ENCODE data around the gene TASP1.
A peak's percentile ranks its signal among the peaks of the same experiment; 100 is the strongest.

The TASP1 gene

DNA sequence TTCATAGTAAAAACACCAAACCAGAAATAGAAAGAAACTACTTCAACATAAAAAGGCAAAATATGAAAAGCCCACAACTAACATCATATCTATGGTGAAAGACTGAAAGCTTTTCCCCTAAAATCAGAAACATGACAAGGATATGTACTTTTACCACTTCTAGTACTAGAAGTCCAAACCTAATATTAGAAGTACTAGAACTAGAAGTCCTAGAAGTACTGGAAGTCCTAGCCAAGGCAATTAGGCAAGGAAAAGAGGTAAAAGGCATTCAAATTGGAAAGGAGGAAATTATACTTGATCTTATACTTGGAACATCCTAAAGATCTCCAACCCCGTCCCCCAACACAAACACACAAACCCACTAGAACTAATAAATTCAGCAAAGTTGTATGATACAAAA lies 74.9 kb downstream of the TASP1 start:
- DNase-seq = no peak

DNA sequence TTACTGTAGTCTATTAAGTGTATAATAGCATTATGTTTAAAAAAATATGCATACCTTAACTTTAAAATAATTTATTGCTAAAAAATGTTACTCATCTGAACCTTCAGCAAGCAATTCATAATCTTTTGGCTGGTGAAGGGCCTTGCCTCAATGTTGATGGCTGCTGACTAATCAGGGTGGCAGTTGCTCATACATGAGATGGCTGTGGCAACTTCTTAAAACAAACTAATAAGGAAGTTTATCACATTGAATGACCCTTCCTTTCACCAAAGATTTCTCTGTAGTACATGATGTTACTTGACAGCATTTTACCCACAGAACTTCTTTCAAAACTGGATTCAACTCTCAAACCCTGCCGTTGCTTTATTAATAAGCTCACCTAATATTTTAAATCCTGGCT lies 84.0 kb downstream of the TASP1 start:
- no peak for DNase-seq

DNA sequence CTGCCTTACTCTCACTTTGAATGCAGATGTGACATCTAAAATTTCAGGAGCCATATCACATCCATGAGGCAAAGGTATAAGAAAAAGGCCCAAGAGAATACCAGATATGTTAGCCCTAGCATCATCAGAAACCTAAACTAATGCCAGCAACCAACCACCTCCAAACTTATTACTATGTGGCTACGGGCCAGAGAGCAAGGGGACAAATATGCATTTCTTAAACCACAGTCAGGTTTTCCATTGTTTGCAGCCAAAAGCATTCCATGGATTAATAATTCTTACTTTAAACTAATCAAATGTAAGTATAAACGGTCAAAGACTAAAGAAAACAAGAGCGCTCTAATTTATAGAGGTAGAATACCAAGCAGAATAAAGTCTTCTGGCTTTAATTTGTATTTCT lies 84.7 kb downstream of the TASP1 start:
- DNase-seq = no peak

DNA sequence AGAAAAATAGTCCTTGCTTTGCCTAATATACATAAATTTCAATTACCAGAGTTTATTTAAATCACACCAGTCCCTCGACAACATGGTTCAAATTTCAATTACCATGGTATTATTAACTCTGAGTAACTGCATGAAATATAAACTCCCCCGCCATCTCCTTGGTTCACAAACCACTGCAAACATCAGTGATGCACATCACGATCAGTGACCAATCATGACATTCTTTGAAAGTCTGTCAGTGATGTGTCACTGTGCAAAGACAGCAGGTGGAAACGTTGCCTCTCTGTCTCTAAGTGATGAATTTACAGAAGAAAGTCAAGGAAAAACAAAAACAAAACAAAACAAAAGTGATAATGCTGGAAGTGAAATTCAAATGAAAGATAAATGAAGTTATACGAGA lies 86.7 kb downstream of the TASP1 start:
- DNase-seq = no peak

DNA sequence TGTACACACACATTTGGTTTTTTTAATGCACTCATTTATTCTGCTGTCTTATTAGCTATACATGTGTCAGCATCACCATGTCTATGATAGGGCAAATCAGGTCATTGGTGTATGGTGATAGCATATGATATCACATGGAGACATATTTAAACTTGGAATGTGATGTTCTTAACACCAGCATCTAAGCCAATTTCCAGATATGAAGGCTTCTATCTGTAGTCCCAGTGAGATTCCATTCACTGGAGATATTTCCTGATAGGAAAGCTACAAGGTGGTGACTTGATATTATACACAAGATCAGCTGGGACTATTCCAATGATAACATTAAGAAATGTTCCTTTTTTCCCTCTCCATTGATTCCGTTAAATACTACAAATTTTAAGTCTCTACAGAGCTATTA lies 89.3 kb downstream of the TASP1 start:
- DNase-seq = no peak

DNA sequence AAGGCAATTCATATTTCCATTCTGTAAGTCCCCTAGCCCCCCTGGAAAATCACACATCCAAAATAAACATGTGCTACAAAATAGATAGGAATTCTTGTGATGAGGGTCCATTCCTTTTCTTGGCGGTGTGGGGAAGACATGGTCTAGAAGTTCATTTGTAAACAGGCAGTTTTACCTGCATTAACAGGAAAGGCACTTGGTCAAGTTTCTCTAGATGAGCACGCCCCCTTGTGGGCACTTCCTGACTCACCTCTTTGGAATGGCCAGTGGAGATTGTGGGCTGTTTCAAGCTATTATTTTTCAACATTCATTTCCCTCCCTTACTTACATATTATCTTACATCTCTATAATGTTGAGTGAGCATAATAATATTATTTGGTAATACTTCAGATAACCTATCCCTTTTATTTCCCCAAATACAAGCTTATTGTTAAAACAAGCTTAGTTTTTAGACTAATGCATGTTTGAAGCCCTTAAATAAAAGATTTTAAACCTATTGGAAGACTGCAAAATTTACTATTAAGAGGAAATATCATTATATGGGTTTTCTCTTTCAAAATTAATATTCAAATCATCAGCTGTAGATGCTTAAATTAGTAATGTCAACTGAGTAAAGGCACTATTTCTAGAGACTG lies 92.1 kb downstream of the TASP1 start:
- peak; percentile 70 for DNase-seq

DNA sequence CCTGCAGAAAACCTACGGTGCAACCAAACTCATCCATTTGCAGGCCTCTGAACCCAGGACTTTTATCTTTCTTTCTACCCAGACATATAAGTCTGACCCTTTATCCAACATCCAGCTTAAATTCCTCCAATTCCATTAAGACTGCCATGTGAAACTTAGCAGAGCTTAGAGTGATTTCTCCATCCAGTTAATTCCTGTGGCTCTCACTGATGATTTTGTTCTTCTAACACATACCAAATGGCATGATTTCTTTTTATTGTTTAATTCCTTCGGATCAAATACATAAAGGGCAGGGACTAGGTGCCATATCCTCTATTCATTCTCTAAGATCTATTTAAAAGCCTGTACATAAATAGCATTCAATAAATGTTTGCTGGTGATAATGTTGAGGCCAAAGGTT lies 92.9 kb downstream of the TASP1 start:
- DNase-seq = no peak

DNA sequence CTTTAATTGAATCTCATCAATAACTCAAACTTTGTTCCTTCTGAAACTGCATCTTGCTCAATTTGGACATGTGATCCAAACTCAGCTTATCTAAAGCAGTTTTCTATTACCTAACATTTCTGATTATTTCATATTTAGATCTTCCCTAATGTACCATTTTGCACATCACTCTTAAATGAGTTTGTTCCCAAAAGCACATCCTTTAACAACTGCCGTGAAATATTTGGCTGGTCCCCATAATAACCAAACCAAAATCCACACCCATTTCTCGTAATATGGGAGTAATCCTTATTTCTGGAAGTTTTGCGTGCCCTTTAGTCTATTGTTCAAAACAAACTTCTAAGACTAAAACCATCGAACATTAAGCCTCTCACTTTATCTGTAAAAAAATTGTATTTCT lies 94.9 kb downstream of the TASP1 start:
- no peak for DNase-seq

DNA sequence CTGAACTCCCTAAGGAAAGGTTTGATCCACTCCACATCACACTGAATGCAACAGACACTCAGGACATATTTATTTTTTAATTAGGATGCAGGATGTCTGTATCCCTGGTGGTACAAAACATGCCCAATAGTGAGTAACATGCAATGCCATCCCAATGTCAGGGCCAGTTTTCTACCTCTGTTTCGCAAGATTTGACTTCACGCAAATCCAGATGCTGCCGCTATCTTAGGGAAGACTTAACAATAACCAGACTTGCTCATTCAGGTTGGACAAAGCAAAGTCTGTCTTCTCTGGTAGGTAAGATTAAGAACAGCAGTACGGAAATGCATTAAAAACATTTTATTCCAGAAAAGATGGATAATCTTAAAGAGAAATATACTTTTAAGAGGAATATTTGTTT lies 103.1 kb downstream of the TASP1 start:
- no peak for DNase-seq

DNA sequence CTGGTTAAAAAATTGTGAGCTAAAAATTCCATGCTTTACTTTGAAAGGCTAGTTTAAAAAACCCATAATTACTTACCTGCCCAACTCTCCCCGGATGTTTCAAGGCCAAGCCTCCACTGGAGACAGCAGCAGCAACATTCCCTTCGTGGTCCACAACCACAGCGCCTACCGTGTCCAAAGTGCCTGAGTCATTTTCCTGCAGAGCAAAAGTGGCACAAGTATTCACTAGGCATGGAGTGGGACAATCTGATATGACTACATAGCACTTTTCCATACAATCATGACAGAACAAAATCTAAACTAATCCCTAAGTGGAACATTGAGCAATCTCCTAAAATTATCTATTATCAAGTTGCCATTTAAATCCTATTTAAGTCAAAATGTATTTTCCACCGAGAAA lies 104.8 kb downstream of the TASP1 start:
- DNase-seq = no peak

DNA sequence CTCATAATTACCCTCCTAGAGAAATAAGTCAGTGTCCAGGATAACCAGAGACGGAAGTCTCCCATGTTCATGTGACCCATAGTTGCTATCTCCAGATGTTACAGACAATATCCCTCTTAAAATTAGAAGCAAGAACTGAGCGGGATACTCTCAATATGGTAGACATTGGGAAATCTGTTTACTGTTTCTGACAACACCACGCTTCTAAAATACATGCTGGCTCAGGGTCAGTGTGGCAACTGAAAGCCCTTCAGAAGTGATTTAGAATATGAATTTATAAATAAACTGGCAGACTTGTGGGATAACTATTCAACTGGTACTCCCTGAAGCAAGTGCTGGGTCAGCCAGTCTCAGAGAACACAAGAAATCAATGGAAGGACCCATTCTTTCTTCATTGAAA lies 108.6 kb downstream of the TASP1 start:
- DNase-seq = no peak

DNA sequence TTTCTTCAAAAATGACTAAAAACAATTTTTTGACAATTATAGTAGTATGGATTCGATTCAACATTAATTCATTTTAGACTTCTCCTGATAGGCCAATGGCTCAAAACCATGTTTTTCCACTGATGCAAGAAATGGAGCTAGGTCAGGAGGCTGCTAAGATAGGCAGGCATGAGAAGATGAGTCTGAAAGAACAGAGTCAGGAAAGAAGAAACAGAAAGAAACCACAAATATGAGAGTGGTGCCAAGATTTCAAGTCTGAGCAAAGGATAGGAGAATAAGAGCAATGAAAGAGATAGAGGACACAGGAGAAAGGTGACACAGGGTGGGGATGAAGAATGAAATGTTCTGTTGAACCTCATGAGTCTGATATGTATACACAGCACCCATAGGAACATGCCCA lies 112.2 kb downstream of the TASP1 start:
- no peak for DNase-seq

DNA sequence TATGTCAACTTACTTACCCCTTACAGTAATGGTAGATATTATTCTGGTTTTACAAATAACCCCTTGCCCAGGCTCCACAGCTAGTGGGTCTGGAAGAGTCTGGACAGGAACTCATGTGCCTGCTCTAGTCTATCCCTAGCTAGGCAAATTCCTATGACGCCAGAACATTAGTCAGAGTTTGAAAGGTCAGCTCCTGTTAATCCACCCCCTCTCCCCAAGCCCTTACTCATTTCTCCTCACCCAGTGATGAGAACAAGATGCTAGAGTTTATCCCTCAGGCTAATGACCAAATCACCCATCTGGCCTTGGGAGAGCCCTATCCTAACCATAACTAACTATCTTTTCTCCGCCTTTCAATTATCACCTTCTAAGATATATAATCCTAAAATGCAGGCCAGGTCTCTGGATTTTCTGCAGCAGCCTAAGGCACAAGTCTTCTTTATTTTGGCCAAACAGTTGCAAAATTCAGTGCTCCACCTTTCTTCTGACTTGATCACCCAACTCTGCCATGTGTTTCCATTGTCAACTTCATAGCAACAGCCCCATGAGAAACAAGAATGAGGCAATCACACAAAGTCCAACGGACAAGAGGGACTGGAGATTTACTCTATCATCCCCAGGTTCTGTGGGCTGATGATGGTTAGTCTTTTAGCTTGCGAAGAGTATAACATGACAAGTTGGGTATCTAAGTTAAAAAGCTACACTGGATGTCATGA lies 113.3 kb downstream of the TASP1 start:
- DNase-seq = no peak

DNA sequence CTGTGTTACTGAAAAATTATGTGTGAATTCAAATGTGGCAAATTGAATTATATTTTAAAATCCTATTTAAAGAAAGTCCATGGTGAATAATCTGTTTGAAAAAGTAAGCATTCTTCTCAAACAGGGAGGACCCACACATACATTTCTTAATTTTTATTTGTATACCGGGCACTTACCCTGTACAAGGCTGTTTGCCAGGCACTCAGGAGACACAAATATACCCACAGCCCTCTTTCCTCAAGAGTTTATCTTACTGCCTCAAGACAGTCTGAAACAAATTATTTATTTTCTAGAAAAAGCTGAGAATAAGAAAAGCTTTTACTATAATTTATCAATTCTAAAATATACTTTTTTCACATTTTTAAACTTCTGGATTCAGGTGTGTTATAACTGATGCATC lies 114.4 kb downstream of the TASP1 start:
- no peak for DNase-seq

DNA sequence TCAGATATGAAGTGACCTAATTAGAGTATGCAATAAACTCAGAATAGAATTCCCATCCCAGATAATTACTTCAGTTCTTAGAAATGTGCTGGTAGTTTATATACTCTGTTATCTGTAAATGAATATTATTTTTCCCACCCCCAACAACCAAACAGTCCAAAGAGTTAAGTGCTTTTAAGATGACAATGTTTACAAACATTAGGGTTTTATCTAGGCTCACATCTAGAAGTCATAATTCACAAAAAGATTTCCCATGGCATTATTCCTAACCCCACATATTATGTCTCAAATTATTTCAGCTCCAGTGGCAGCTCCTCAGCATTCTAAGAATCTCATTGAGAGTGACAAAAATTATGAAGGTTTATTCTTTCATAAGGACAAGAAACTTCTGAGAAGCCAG lies 120.9 kb downstream of the TASP1 start:
- no peak for DNase-seq

DNA sequence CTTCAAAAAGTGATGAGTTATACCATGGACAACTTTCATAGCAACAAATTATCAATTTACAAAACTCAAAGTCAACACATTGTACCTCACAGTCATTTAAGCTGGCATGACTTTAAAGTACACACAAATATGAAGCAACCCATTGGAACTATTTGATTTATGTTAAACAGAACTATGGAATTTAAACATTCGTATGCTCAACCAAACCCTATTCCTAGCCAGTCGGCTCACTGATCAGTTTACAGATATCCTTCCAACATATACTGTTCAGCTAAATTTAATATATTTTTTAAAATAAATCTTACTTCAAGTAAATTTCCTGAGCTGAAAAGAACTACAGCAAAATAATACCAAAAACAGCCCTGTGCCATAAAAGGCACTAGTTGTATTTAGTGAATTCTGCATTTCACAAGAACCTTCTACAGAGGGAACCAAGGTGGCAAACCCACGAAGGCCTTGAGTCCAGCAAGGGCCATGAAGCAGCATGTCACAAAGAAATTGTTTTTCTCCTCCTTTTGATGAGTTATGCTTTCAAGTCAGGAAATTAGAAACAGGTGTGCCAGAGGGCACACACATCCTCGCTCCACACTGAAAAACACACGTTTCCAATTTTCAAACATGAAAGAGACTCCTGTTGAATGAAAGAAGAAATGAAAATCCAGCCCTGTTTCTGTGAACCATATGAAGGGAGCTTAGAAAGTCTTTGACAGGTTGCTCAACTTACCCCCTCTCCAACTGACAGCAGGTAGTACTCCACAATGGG lies 122.8 kb downstream of the TASP1 start:
- no peak for DNase-seq

DNA sequence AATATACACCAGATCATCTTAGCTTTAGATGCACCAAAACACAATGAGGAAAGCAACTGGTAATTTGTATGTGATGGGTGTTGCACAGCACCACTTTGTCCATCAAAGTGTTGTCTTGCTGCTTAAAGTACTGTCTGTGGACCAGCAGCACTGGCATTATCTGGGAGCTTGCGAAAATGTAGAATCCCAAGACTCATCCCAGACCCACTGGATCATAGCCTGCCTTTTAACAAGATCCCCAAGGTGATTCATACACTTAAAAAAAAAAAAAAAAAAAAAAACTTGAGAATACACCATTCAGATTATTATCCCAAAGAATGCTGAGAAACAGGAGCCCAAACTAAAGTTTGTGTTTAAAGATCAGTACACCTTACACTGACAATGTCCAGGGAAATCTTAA lies 123.4 kb downstream of the TASP1 start:
- no peak for DNase-seq

DNA sequence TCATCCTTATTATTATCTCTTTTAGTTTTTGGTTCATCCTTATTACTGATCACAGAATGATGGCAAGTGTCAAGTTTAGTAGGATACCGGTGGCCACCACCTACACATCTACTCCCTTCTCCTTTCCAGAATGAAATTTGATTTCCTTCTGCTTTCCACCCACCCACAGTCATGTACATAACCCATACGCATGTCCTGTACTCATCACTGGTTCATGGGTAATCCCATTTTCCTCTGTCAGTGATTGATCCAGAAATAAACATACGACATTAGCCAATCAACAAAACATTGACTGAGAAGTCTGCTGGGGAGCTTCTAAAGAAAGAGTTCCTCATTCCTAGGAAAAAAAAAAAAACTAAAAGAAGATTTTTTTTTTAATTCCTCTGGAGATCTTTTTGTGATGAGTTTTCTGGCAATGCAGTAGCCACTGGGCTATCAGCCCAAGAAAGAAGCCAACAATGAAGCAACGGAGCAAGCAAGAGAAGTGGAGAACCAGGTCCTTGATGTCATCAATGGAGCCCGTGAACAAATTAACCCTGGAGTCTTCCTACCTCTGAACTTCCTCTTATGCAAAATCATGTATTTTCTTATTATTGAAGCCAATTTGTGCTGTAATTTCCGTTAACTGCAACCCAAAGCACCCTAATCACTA lies 127.8 kb downstream of the TASP1 start:
- no peak for DNase-seq

DNA sequence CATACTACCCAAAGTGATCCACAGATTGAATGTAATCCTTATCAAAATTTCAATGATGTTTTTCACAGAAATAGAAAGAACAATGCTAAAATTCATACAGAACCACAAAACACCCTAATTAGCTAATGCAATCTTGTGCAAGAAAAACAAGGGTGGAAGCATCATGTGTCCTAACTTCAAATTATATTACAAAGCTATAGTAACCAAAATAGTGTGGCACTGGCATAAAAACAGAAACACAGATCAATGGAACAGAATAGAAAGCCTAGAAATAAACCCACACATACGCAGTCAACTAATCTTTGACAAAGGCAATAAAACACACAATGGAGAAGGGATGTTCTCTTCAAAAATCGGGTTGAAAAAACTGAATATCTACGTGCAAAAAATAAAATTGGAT lies 131.1 kb downstream of the TASP1 start:
- DNase-seq = no peak

DNA sequence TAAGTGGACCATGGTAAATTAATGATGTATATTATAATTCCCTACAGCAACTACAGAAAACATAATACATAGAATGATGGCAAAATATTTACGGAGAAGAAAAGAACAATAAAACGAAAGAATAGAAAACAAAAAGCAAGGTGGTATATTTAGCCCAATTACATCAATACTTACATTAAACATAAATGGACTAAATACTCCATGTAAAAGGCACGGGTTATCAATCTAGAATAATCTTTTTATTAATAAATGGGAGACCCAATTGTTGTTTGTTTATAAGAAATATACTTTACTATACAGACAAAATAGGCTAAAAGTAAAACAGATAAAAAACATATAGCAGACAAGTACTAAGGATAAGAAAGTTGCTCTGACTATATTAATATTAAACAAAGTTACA lies 137.2 kb downstream of the TASP1 start:
- no peak for DNase-seq

DNA sequence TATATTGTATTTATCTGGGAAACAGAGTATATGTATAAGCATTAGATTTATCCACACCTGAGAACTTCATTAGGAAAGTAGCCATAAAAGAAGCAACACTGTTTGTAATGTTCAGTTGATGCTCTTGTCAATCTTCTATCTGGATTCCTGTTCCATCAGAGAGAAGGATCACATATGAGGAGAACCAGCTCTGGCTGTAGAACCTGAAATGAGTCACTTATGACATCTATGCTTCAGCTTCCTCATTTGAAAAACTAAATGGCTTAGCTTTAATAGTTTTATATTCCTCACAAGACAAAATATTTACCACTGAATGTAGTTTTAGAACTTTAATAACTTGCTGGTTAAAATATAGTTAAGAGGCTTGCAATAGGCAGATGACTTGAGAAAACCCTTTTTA lies 144.7 kb downstream of the TASP1 start:
- no peak for DNase-seq

DNA sequence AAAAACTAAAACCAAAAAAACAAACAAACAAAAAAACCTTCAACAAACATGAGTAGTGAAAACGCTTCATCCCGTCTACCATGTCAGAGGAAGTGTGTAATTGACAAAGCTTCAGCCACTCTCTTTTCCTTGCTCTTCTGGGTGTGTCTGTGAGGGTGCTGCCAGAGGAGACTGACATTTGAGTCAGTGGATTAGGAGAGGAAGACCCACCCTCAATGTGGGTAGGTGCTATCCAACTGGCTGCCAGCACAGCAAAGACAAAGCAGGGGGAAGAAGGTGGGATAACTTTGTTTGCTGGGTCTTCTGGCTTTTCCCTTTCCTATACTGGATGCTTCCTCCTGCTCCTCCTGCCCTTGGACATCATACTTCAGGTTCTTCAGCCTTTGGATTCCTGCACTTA lies 145.6 kb downstream of the TASP1 start:
- DNase-seq = no peak

DNA sequence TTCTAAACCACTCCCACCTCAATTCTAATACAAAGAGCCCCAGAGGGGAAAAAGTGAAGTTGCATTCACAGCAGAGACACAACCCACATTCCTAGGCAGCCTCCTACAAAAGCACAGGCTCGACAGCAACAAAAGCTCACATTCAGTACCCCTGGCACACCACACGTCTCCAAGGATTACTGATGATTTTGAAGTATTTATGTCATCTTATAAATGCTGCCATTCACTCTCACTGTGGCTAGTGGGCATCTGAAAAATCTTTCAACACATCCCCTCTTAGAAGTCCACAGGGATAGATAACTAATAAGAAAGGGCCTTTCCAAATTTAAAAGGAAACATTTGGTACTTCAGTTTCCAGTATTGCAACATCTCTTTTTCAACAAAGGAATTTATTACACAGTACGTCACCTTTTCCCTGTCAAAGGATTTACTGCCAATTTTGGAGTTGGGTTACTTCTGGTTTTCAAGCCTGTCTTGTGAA lies 146.7 kb downstream of the TASP1 start:
- DNase-seq = no peak

DNA sequence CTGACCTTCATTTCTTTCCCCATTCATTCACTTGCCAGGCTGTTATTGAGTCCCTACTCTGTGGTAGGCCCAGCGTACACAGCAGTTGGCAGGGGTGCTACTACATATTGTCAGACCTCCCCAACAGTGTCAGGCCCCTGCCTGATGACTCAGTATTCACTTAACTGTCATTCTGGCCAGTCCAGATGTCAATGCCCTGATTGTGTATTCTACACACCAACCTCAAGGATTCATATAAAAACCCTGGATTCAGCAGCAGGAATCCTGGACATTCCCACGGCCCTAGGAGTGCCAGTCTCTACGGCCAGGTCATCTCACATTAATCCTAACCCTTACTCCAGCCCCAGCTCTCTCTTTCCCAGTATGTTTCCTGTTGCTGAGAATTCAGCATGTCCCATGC lies 151.5 kb downstream of the TASP1 start:
- no peak for DNase-seq
